ENCODE data around the gene RRP8. TPM values are rescaled to one million over a fixed set of nuclear protein-coding genes. Genes with fewer than 3 reads are reported as not detected.

Gene RRP8
- total and polyA plus RNA-seq, 9 of the 15 experiments (the other 6 are each of a cell fraction or from before 2014, with no cell fraction given) = 5.7 to 47.3 (median 32.6) TPM

DNA sequence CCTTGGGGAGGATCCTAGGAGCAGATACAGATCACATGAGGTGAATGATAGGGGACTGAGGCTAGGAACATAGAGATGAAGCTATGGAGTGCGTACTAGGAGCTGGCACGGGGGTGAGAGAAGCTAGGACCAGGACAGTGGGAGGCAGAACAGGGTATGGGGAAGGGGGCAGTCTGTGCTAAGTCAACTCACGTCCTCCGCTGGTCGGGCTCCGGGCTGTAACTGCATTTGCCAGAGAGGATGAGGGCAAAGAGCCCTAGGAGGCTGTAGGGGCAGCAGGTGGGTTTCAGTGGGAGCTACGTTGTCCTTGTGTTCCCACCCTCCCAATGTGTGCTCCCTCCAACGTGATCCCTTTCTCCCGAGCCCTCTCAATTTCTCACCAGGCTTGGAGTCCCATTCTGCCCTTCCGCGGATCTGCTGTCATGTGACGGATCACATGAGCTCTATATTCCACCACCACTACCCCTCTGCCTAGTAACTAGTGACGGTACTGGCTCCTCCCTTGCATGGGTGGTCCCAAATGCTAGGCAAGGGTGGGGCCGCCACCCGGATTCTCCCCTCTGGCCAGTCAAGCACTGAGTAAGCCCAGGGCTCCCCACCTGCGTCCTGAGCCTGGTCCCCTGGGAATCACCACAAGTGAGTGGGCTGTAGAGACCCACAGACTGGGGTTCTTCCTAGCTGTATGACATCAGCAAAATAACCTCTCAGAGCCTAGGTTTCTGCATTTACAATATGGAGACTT, 15.8 kb upstream of the RRP8 start, which contains the start of gene TPP1 (continued):
- TF ChIP-seq, protein P1, sequence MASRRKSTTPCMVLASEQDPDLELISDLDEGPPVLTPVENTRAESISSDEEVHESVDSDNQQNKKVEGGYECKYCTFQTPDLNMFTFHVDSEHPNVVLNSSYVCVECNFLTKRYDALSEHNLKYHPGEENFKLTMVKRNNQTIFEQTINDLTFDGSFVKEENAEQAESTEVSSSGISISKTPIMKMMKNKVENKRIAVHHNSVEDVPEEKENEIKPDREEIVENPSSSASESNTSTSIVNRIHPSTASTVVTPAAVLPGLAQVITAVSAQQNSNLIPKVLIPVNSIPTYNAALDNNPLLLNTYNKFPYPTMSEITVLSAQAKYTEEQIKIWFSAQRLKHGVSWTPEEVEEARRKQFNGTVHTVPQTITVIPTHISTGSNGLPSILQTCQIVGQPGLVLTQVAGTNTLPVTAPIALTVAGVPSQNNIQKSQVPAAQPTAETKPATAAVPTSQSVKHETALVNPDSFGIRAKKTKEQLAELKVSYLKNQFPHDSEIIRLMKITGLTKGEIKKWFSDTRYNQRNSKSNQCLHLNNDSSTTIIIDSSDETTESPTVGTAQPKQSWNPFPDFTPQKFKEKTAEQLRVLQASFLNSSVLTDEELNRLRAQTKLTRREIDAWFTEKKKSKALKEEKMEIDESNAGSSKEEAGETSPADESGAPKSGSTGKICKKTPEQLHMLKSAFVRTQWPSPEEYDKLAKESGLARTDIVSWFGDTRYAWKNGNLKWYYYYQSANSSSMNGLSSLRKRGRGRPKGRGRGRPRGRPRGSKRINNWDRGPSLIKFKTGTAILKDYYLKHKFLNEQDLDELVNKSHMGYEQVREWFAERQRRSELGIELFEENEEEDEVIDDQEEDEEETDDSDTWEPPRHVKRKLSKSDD (conservative IDR thresholded peaks at IDR 0.05; ENCODE audit: low read length) = no peak
- TF ChIP-seq PHF8 (IDR thresholded peaks at IDR 0.05; ENCODE audit: borderline replicate concordance, low read length) (peak; percentile 59; the same call in 1 of the 2 replicates), SREBF2 (CRISPR knock-in tag; IDR thresholded peaks at IDR 0.05) (no peak), XRCC4 (IDR thresholded peaks at IDR 0.05; ENCODE audit: extremely low read depth, insufficient read depth, insufficient read length) (no peak), LEF1 (IDR thresholded peaks at IDR 0.05) (no peak), ZNF239 (CRISPR knock-in tag; IDR thresholded peaks at IDR 0.05) (no peak), PTRF (tag; IDR thresholded peaks at IDR 0.05) (no peak), NR2F6 (CRISPR knock-in tag; IDR thresholded peaks at IDR 0.05) (no peak), ZNF24 (IDR thresholded peaks at IDR 0.05) (no peak), RBM34 (IDR thresholded peaks at IDR 0.05; ENCODE audit: borderline replicate concordance, insufficient read depth, low read length) (no peak), ZNF764 (CRISPR knock-in tag; IDR thresholded peaks at IDR 0.05; ENCODE audit: low read depth) (no peak), KLF13 (tag; IDR thresholded peaks at IDR 0.05; ENCODE audit: borderline replicate concordance, low read depth) (no peak)
- TF ChIP-seq, protein P2, sequence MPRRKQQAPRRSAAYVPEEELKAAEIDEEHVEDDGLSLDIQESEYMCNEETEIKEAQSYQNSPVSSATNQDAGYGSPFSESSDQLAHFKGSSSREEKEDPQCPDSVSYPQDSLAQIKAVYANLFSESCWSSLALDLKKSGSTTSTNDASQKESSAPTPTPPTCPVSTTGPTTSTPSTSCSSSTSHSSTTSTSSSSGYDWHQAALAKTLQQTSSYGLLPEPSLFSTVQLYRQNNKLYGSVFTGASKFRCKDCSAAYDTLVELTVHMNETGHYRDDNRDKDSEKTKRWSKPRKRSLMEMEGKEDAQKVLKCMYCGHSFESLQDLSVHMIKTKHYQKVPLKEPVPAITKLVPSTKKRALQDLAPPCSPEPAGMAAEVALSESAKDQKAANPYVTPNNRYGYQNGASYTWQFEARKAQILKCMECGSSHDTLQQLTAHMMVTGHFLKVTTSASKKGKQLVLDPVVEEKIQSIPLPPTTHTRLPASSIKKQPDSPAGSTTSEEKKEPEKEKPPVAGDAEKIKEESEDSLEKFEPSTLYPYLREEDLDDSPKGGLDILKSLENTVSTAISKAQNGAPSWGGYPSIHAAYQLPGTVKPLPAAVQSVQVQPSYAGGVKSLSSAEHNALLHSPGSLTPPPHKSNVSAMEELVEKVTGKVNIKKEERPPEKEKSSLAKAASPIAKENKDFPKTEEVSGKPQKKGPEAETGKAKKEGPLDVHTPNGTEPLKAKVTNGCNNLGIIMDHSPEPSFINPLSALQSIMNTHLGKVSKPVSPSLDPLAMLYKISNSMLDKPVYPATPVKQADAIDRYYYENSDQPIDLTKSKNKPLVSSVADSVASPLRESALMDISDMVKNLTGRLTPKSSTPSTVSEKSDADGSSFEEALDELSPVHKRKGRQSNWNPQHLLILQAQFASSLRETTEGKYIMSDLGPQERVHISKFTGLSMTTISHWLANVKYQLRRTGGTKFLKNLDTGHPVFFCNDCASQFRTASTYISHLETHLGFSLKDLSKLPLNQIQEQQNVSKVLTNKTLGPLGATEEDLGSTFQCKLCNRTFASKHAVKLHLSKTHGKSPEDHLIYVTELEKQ (CRISPR knock-in tag; IDR thresholded peaks at IDR 0.05) = no peak
- TF ChIP-seq, protein P3, sequence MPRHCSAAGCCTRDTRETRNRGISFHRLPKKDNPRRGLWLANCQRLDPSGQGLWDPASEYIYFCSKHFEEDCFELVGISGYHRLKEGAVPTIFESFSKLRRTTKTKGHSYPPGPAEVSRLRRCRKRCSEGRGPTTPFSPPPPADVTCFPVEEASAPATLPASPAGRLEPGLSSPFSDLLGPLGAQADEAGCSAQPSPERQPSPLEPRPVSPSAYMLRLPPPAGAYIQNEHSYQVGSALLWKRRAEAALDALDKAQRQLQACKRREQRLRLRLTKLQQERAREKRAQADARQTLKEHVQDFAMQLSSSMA (CRISPR knock-in tag; IDR thresholded peaks at IDR 0.05) = no peak
- TF ChIP-seq, protein P4, sequence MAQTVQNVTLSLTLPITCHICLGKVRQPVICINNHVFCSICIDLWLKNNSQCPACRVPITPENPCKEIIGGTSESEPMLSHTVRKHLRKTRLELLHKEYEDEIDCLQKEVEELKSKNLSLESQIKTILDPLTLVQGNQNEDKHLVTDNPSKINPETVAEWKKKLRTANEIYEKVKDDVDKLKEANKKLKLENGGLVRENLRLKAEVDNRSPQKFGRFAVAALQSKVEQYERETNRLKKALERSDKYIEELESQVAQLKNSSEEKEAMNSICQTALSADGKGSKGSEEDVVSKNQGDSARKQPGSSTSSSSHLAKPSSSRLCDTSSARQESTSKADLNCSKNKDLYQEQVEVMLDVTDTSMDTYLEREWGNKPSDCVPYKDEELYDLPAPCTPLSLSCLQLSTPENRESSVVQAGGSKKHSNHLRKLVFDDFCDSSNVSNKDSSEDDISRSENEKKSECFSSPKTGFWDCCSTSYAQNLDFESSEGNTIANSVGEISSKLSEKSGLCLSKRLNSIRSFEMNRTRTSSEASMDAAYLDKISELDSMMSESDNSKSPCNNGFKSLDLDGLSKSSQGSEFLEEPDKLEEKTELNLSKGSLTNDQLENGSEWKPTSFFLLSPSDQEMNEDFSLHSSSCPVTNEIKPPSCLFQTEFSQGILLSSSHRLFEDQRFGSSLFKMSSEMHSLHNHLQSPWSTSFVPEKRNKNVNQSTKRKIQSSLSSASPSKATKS (CRISPR knock-in tag; IDR thresholded peaks at IDR 0.05) = no peak
- TF ChIP-seq, protein P5, sequence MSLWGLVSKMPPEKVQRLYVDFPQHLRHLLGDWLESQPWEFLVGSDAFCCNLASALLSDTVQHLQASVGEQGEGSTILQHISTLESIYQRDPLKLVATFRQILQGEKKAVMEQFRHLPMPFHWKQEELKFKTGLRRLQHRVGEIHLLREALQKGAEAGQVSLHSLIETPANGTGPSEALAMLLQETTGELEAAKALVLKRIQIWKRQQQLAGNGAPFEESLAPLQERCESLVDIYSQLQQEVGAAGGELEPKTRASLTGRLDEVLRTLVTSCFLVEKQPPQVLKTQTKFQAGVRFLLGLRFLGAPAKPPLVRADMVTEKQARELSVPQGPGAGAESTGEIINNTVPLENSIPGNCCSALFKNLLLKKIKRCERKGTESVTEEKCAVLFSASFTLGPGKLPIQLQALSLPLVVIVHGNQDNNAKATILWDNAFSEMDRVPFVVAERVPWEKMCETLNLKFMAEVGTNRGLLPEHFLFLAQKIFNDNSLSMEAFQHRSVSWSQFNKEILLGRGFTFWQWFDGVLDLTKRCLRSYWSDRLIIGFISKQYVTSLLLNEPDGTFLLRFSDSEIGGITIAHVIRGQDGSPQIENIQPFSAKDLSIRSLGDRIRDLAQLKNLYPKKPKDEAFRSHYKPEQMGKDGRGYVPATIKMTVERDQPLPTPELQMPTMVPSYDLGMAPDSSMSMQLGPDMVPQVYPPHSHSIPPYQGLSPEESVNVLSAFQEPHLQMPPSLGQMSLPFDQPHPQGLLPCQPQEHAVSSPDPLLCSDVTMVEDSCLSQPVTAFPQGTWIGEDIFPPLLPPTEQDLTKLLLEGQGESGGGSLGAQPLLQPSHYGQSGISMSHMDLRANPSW (CRISPR knock-in tag; IDR thresholded peaks at IDR 0.05) = no peak

All from K562 (cell line).